LoVo (cell line): Measurements from ENCODE around the gene FUBP3.
A peak's percentile ranks its signal among the peaks of the same experiment; 100 is the strongest.

Source experiments
- DNase-seq: peaks from one replicate; pipeline ENCODE4 v3.0.0-alpha.2; 2016; ENCODE audit warnings: low spot score

FUBP3 gene

GRCh38 chr9:130578865-130579737 is at the start of gene FUBP3:
Gene FUBP3, plus strand, starts transcription at chr9:130579577. Its CDS starts 104 bp downstream, at chr9:130579681.
- peak; percentile 91 for DNase-seq

- no peak for DNase-seq
Measured at GRCh38 chr9:130530938-130531337, 48.4 kb upstream of the FUBP3 start.

- DNase-seq, result no peak
Measured at GRCh38 chr9:130531670-130532069, 47.7 kb upstream of the FUBP3 start.

- DNase-seq, result no peak
Measured at GRCh38 chr9:130532426-130533080, 46.8 kb upstream of the FUBP3 start.

- DNase-seq, result no peak
Measured at GRCh38 chr9:130535818-130536521, 43.4 kb upstream of the FUBP3 start.

GRCh38 chr9:130536701-130537107 is 42.7 kb upstream of the FUBP3 start:
- DNase-seq, result no peak

GRCh38 chr9:130537346-130538050 is 41.9 kb upstream of the FUBP3 start:
- DNase-seq, result no peak

GRCh38 chr9:130539420-130540223 is 39.8 kb upstream of the FUBP3 start:
- DNase-seq, result peak; percentile 65

- DNase-seq, result no peak
Measured at GRCh38 chr9:130541533-130541932, 37.8 kb upstream of the FUBP3 start.

- DNase-seq, result no peak
Measured at GRCh38 chr9:130542038-130542437, 37.3 kb upstream of the FUBP3 start.

GRCh38 chr9:130542457-130543228 is 36.7 kb upstream of the FUBP3 start:
- no peak for DNase-seq

GRCh38 chr9:130543368-130543767 is 36.0 kb upstream of the FUBP3 start:
- no peak for DNase-seq

GRCh38 chr9:130543859-130544258 is 35.5 kb upstream of the FUBP3 start:
- DNase-seq, result no peak

GRCh38 chr9:130544364-130544763 is 35.0 kb upstream of the FUBP3 start:
- no peak for DNase-seq

GRCh38 chr9:130548103-130548502 is 31.3 kb upstream of the FUBP3 start:
- DNase-seq, result no peak

- no peak for DNase-seq
Measured at GRCh38 chr9:130549093-130549735, 30.2 kb upstream of the FUBP3 start.

- no peak for DNase-seq
Measured at GRCh38 chr9:130554606-130555005, 24.8 kb upstream of the FUBP3 start.

- no peak for DNase-seq
Measured at GRCh38 chr9:130555061-130555460, 24.3 kb upstream of the FUBP3 start.

- DNase-seq, result peak; percentile 65
Measured at GRCh38 chr9:130555968-130556367, 23.4 kb upstream of the FUBP3 start.
